IMR-90 (cell line): ENCODE measurements around the gene ID2. TPM values are rescaled to one million over a fixed set of nuclear protein-coding genes. Genes with fewer than 3 reads are reported as not detected.

Experiments
- ATAC-seq: fragments of 200-7000 bp; cut with Tn5 transposase; 2 replicates; pipeline ENCODE4 v1.9.1; 2020; ENCODE audit warnings: low read depth, mild to moderate bottlenecking, moderate library complexity
- BruUV-seq: library from RNA; stranded (reverse); fragments of 400-500 nt; replicated peaks from 2 replicates; lab custom pipeline; 2021; lab: Mats Ljungman, UMichigan
- CTCF ChIA-PET: fragments of 300-600 bp; formaldehyde crosslinking; extraction: SDS; loops from one replicate; lab custom pipeline; 2021; ENCODE audit warnings: antibody characterized with exemption; lab: Yijun Ruan, JAX
- POLR2A ChIA-PET: fragments of 300-600 bp; sonication (Branson Sonifier 250); formaldehyde crosslinking; loops from one replicate; lab custom pipeline; 2022; ENCODE audit warnings: antibody characterized with exemption; ENCODE audit not compliant: unreplicated experiment; lab: Charles Lee
- DNase-seq: peaks from one replicate; pipeline ENCODE4 v3.0.0; 2013
- H2AFZ ChIP-seq: replicated peaks from 2 replicates; pipeline ENCODE3; 2013; ENCODE audit warnings: low read length, mild to moderate bottlenecking; ENCODE audit not compliant: poor library complexity
- H2AK5ac ChIP-seq: 2 replicates; pipeline ENCODE4 v1.6.1; 2013; ENCODE audit warnings: low read depth, low read length, inconsistent platforms
- H2AK9ac ChIP-seq: replicated peaks from 2 replicates; pipeline ENCODE3; 2013; ENCODE audit warnings: mild to moderate bottlenecking, low read depth, low read length, moderate library complexity; ENCODE audit not compliant: poor library complexity
- H2BK120ac ChIP-seq: 2 replicates; pipeline ENCODE4 v1.6.1; 2013; ENCODE audit warnings: low read depth, low read length, inconsistent platforms
- H2BK15ac ChIP-seq: 3 replicates; pipeline ENCODE4 v1.6.1; 2013; ENCODE audit warnings: low read depth, low read length, inconsistent platforms
- H2BK20ac ChIP-seq: 2 replicates; pipeline ENCODE4 v1.6.1; 2013; ENCODE audit warnings: low read depth, mild to moderate bottlenecking, inconsistent platforms, low read length, moderate library complexity
- H2BK5ac ChIP-seq: 2 replicates; pipeline ENCODE4 v1.6.1; 2013; ENCODE audit warnings: mild to moderate bottlenecking, low read depth, low read length, inconsistent platforms; ENCODE audit not compliant: poor library complexity, severe bottlenecking
- H3K14ac ChIP-seq: replicated peaks from 2 replicates; pipeline ENCODE4 v1.6.1; 2013; ENCODE audit warnings: low read depth, low read length, inconsistent platforms
- H3K18ac ChIP-seq: 2 replicates; pipeline ENCODE4 v1.6.1; 2013; ENCODE audit warnings: low read depth, low read length, control low read depth
- H3K23ac ChIP-seq: 2 replicates; pipeline ENCODE4 v1.6.1; 2013; ENCODE audit warnings: low read depth, low read length, inconsistent platforms
- H3K27ac ChIP-seq: 2 replicates; pipeline ENCODE4 v1.5.1; 2013; ENCODE audit warnings: mild to moderate bottlenecking, control low read depth, low read length; ENCODE audit not compliant: insufficient read depth
- H3K27me3 ChIP-seq: 2 replicates; pipeline ENCODE4 v1.6.1; 2013; ENCODE audit warnings: low read length; ENCODE audit not compliant: control insufficient read depth, insufficient read depth
- H3K36me3 ChIP-seq: 2 replicates; pipeline ENCODE4 v1.6.1; 2013; ENCODE audit warnings: low read length, mixed read lengths; ENCODE audit not compliant: control insufficient read depth, insufficient read depth
- H3K4ac ChIP-seq: 2 replicates; pipeline ENCODE4 v1.6.1; 2013; ENCODE audit warnings: low read depth, low read length, inconsistent platforms
- H3K4me1 ChIP-seq: 2 replicates; pipeline ENCODE4 v1.6.1; 2013; ENCODE audit warnings: low read length, mixed read lengths; ENCODE audit not compliant: control insufficient read depth, insufficient read depth
- H3K4me2 ChIP-seq: 2 replicates; pipeline ENCODE4 v1.6.1; 2013; ENCODE audit warnings: low read depth, mild to moderate bottlenecking, control low read depth, low read length, moderate library complexity
- H3K4me3 ChIP-seq: 2 replicates; pipeline ENCODE4 v1.5.1; 2013; ENCODE audit warnings: low read depth, mild to moderate bottlenecking, control low read depth, low read length, moderate library complexity; ENCODE audit not compliant: insufficient read depth
- H3K56ac ChIP-seq: 2 replicates; pipeline ENCODE4 v1.6.1; 2013; ENCODE audit warnings: low read length, inconsistent platforms; ENCODE audit not compliant: insufficient read depth; ENCODE audit errors: extremely low read depth
- H3K79me1 ChIP-seq, 2 experiments: 2 replicates each; pipeline ENCODE4 v1.6.1; 2013; ENCODE audit warnings: low read length in 2 of 2, inconsistent platforms in 1 of 2, low read depth in 1 of 2
- H3K9ac ChIP-seq: 2 replicates; pipeline ENCODE4 v1.6.1; 2013; ENCODE audit warnings: low read depth, low read length, control low read depth
- H3K9me1 ChIP-seq: 2 replicates; pipeline ENCODE4 v1.6.1; 2013; ENCODE audit warnings: low read length, inconsistent platforms; ENCODE audit not compliant: insufficient read depth
- H3K9me3 ChIP-seq: 2 replicates; pipeline ENCODE4 v1.6.1; 2013; ENCODE audit warnings: low read length; ENCODE audit not compliant: control insufficient read depth, insufficient read depth
- H4K20me1 ChIP-seq: 2 replicates; pipeline ENCODE4 v1.6.1; 2013; ENCODE audit warnings: low read length, inconsistent platforms; ENCODE audit not compliant: insufficient read depth
- H4K5ac ChIP-seq: 2 replicates; pipeline ENCODE4 v1.6.1; 2013; ENCODE audit warnings: mild to moderate bottlenecking, low read depth, low read length, control low read depth
- H4K8ac ChIP-seq, 2 experiments: 2 replicates each; pipeline ENCODE4 v1.6.1; 2013; ENCODE audit warnings: low read depth in 2 of 2, low read length in 2 of 2, control low read depth in 1 of 2, inconsistent platforms in 1 of 2
- H4K91ac ChIP-seq: 2 replicates; pipeline ENCODE4 v1.6.1; 2013; ENCODE audit warnings: low read depth, low read length, inconsistent platforms; ENCODE audit not compliant: insufficient read depth
- BHLHE40 ChIP-seq: fragments of 150-350 bp; IDR thresholded peaks from 2 replicates; pipeline ENCODE4 v1.6.1; 2016; ENCODE audit warnings: mild to moderate bottlenecking, low read depth, low read length
- CTCF ChIP-seq: conservative IDR thresholded peaks from 2 replicates; pipeline ENCODE4 v1.5.1; 2012; ENCODE audit warnings: mild to moderate bottlenecking, low read depth, low read length, improper control_type of control experiment
- FOS ChIP-seq: fragments of 150-350 bp; IDR thresholded peaks from 2 replicates; pipeline ENCODE4 v1.6.1; 2016; ENCODE audit warnings: low read depth, low read length
- MAFK ChIP-seq: IDR thresholded peaks from 2 replicates; pipeline ENCODE4 v1.6.1; 2012; ENCODE audit warnings: low read depth, low read length, improper control_type of control experiment
- MXI1 ChIP-seq: IDR thresholded peaks from 2 replicates; pipeline ENCODE4 v1.6.1; 2012; ENCODE audit warnings: low read depth, mild to moderate bottlenecking, low read length, moderate library complexity, borderline replicate concordance
- POLR2A ChIP-seq: IDR thresholded peaks from 2 replicates; pipeline ENCODE4 v1.6.1; 2012; ENCODE audit warnings: mild to moderate bottlenecking, low read depth, low read length
- RAD21 ChIP-seq: IDR thresholded peaks from 2 replicates; pipeline ENCODE4 v1.6.1; 2012; ENCODE audit warnings: low read length, improper control_type of control experiment
- RFX5 ChIP-seq: IDR thresholded peaks from 2 replicates; pipeline ENCODE4 v1.8.0; 2012; ENCODE audit warnings: low read depth, mild to moderate bottlenecking, low read length, moderate library complexity
- SMC3 ChIP-seq: fragments of 150-350 bp; IDR thresholded peaks from 2 replicates; pipeline ENCODE4 v1.6.1; 2016; ENCODE audit warnings: low read depth, mild to moderate bottlenecking, antibody characterized with exemption, low read length, moderate library complexity
- USF2 ChIP-seq: fragments of 150-350 bp; IDR thresholded peaks from 2 replicates; pipeline ENCODE4 v1.6.1; 2017; ENCODE audit warnings: mild to moderate bottlenecking, antibody characterized with exemption, low read length, low read depth
- WGBS, 2 experiments: methylation state at CpG; one replicate each; pipeline versions ENCODE4 v1.1.5 to v1.1.7; 2013; ENCODE audit warnings: missing lambda C conversion rate in 2 of 2; ENCODE audit not compliant: insufficient read length in 1 of 2; ENCODE audit errors: extremely low coverage in 2 of 2; 5-methylcytosine and 5-hydroxymethylcytosine counted together
- dilution Hi-C: fragments of 300-500 bp; cut with HindIII; formaldehyde crosslinking; loops from one replicate; pipeline ENCODE4 v1.14.3; 2018; ENCODE audit warnings: low sequenced_read_pairs; ENCODE audit not compliant: unreplicated experiment
- in situ Hi-C: fragments of 300-500 bp; cut with MboI; formaldehyde crosslinking; loops from 3 replicates; pipeline ENCODE4 v1.14.3; 2019; ENCODE audit warnings: low sequenced_read_pairs, inconsistent platforms, mixed read lengths
- intact Hi-C: fragments of 100-400 bp; cut with micrococcal nuclease; formaldehyde crosslinking; loops from 2 replicates; pipeline ENCODE4 v1.10.0; 2022
- polyA plus RNA-seq, 3 experiments: library from polyadenylated mRNA; depleted of rRNA; stranded (reverse); fragments of >200 nt; gene quantifications; 2 replicates each; pipeline ENCODE4 v1.2.3, GENCODE V29; 2012; ENCODE audit warnings: low replicate concordance in 1 of 3
- total RNA-seq: library from RNA; depleted of rRNA; stranded (reverse); fragments of >200 nt; gene quantifications from 2 replicates; pipeline ENCODE4 v1.2.3, GENCODE V29; 2012

ID2 gene
- total and polyA plus RNA-seq, 2 of the 4 experiments (the other 2 are of a cell fraction), result 264 to 389 TPM

- Histone ChIP-seq H3K9me1 (no peaks in the 10 kb centered on the region), H3K79me1 (no peaks in the 10 kb centered on the region), H4K5ac (no peak overlapping the region), H3K18ac (no peak overlapping the region), H2BK15ac (no peak overlapping the region), H2AFZ (no peak overlapping the region), H2AK9ac (no peak overlapping the region), H2BK120ac (no peak overlapping the region), H3K23ac (no peak overlapping the region), H3K27ac (no peak overlapping the region), H4K91ac (no peak overlapping the region), H3K4me3 (no peak overlapping the region), H3K9me3 (peaks cover 6% of the 10 kb centered on the region; the same call in 1 of the 2 replicates), H2AK5ac (no peak overlapping the region), H4K8ac (no peak overlapping the region), H3K4me2 (no peak overlapping the region), H2BK5ac (no peak overlapping the region), H3K36me3 (no peaks in the 10 kb centered on the region), H3K27me3 (no peaks in the 10 kb centered on the region), H3K56ac (no peak overlapping the region), H3K14ac (no peak overlapping the region), H4K20me1 (no peaks in the 10 kb centered on the region), H2BK20ac (no peak overlapping the region), H3K9ac (no peak overlapping the region), H3K4me1 (no peaks in the 10 kb centered on the region), H3K4ac (no peak overlapping the region)
- BruUV-seq, result no TSS peak
- 97% methylated on average over 4 of the region's 11 CpGs; no CpG with 5 or more reads in 1 of the 2 experiments for WGBS, 2 experiments
- intact Hi-C loops (no loop called here), in situ Hi-C loops (no loop called here), dilution Hi-C loops (no loop called here)
- ChIA-PET POLR2A (no interaction called here), CTCF (no interaction called here)
- no peak for TF ChIP-seq CTCF
- TF ChIP-seq USF2, result no peak
- no peak for TF ChIP-seq FOS
- no peak for TF ChIP-seq SMC3
- no peak for TF ChIP-seq POLR2A
- no peak for TF ChIP-seq RAD21
- no peak for TF ChIP-seq BHLHE40
- TF ChIP-seq RFX5, result no peak
- no peak for TF ChIP-seq MAFK
- no peak for TF ChIP-seq MXI1
- no peak for DNase-seq
- no peak for ATAC-seq
These were observed 33.2 kb upstream of the ID2 start for GRCh38 chr2:8648441-8649213.
